Suprapubic skin (tissue), 4 donors: ENCODE measurements around the gene CNTRL. TPM values are rescaled to one million over a fixed set of nuclear protein-coding genes. Genes with fewer than 3 reads are reported as not detected.

Experiments used
- DNase-seq, 2 donors: peaks; one replicate each; pipeline ENCODE4 v3.0.0-alpha.2; 2019; ENCODE audit warnings: low spot score in 2 of 2
- H3K27ac ChIP-seq: fragments of 200-600 bp; sonication (generic); one replicate; pipeline ENCODE4 v1.5.1; 2019
- H3K27me3 ChIP-seq: fragments of 200-600 bp; sonication (generic); one replicate; pipeline ENCODE4 v1.5.1; 2019
- H3K36me3 ChIP-seq: fragments of 200-600 bp; sonication (generic); one replicate; pipeline ENCODE4 v1.5.1; 2019
- H3K4me1 ChIP-seq: fragments of 200-600 bp; sonication (generic); one replicate; pipeline ENCODE4 v1.5.1; 2019
- H3K4me3 ChIP-seq: fragments of 200-600 bp; sonication (generic); one replicate; pipeline ENCODE4 v1.5.1; 2019; ENCODE audit warnings: mild to moderate bottlenecking
- H3K9me3 ChIP-seq: fragments of 200-600 bp; sonication (generic); one replicate; pipeline ENCODE4 v1.5.1; 2019
- CTCF ChIP-seq, 2 donors: fragments of 200-600 bp in 1 of 2; fragments of 450-650 bp in 1 of 2; sonication (generic) in 1 of 2; IDR thresholded peaks; one replicate each; pipeline ENCODE4 v1.5.1; 2016 to 2019; ENCODE audit warnings: antibody characterized with exemption in 2 of 2, mild to moderate bottlenecking in 1 of 2, moderate library complexity in 1 of 2
- EP300 ChIP-seq: sonication (generic); formaldehyde crosslinking; IDR thresholded peaks from one replicate; pipeline ENCODE4 v1.6.1; 2017; ENCODE audit warnings: antibody characterized with exemption
- POLR2A ChIP-seq, 2 donors: fragments of 450-650 bp; IDR thresholded peaks; one replicate each; pipeline ENCODE4 v1.6.1; 2017; ENCODE audit warnings: antibody characterized with exemption in 2 of 2, mild to moderate bottlenecking in 2 of 2, moderate library complexity in 2 of 2
- POLR2AphosphoS5 ChIP-seq, 3 donors: sonication (generic); formaldehyde crosslinking; IDR thresholded peaks; one replicate each; pipeline ENCODE4 v1.6.1; 2017; ENCODE audit warnings: antibody characterized with exemption in 3 of 3
- WGBS: methylation state at CpG from one replicate; pipeline ENCODE4 v1.1.5; 2018; 5-methylcytosine and 5-hydroxymethylcytosine counted together
- total RNA-seq, 4 donors: library from RNA; depleted of rRNA; stranded (reverse); fragments of >200 nt; gene quantifications; one replicate each; pipeline ENCODE4 v1.1.0, GENCODE V29; 2016

The CNTRL gene
- total RNA-seq, 4 donors from 2014 or later, result 6.4 to 24.6 (median 13.6) TPM

GRCh38 chr9:121185178-121185745, 110.5 kb downstream of the CNTRL start:
- peaks cover 23% of the 10 kb centered on the region for H3K36me3 ChIP-seq
- no peak overlapping the region for H3K4me3 ChIP-seq
- TF ChIP-seq POLR2AphosphoS5 (IDR thresholded peaks at IDR 0.05) (no peak), EP300 (no peak), POLR2A (IDR thresholded peaks at IDR 0.05) (no peak), CTCF (IDR thresholded peaks at IDR 0.05) (no peak)
- no peaks in the 10 kb centered on the region for H3K9me3 ChIP-seq
- DNase-seq, result no peak
- 76% methylated on average over 3 of the region's 3 CpGs for WGBS
- H3K4me1 ChIP-seq, result peaks cover 38% of the 10 kb centered on the region
- H3K27me3 ChIP-seq, result no peaks in the 10 kb centered on the region
- H3K27ac ChIP-seq, result no peak overlapping the region

GRCh38 chr9:121185774-121186403, 111.1 kb downstream of the CNTRL start:
- H3K27ac ChIP-seq, result no peak overlapping the region
- H3K27me3 ChIP-seq, result no peaks in the 10 kb centered on the region
- H3K9me3 ChIP-seq, result no peaks in the 10 kb centered on the region
- H3K4me3 ChIP-seq, result no peak overlapping the region
- WGBS, result 95% methylated on average over 4 of the region's 4 CpGs
- no peak for DNase-seq
- peaks cover 19% of the 10 kb centered on the region for H3K36me3 ChIP-seq
- peaks cover 44% of the 10 kb centered on the region for H3K4me1 ChIP-seq
- no peak for TF ChIP-seq EP300
- TF ChIP-seq CTCF (IDR thresholded peaks at IDR 0.05), result no peak
- TF ChIP-seq POLR2AphosphoS5 (IDR thresholded peaks at IDR 0.05), result no peak
- no peak for TF ChIP-seq POLR2A (IDR thresholded peaks at IDR 0.05)

DNA sequence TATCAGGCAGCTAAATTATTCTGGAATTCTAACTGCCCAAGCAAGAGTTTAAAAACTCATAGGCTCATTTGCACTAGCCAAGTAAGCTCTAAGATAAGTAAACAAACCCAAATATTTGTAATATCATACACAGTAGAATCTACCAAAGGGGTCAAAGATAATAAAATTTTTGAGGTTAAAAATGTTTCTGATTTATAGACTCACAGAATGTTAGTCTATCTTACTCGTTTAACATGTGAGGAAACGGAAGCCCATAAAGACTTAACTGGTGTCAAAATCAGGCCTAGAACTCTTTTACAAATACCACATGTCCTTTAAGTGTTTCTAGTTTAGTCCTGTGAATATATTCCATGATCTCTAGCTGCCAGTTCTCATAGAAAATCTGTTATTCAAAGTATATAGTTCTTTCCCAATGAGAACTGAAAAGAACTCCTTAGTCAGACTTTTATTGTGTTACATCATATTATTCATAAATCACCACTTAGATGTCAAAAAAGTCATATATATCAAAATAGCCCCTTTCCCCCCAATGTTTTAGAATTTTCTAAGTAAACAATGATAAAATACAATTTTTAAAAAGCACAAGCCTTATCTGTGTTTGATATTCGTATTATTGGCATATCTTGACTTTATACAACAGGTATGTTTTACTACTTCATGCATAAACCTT, 113.0 kb downstream of the CNTRL start:
- no peak overlapping the region for H3K4me3 ChIP-seq
- peaks cover 4% of the 10 kb centered on the region for H3K36me3 ChIP-seq
- no peak for DNase-seq
- peaks cover 54% of the 10 kb centered on the region for H3K4me1 ChIP-seq
- no peaks in the 10 kb centered on the region for H3K27me3 ChIP-seq
- TF ChIP-seq EP300 (no peak), POLR2AphosphoS5 (IDR thresholded peaks at IDR 0.05) (no peak), CTCF (IDR thresholded peaks at IDR 0.05) (no peak), POLR2A (IDR thresholded peaks at IDR 0.05) (no peak)
- WGBS, result 58% methylated on average over 3 of the region's 3 CpGs
- H3K27ac ChIP-seq, result no peak overlapping the region
- H3K9me3 ChIP-seq, result no peaks in the 10 kb centered on the region

DNA sequence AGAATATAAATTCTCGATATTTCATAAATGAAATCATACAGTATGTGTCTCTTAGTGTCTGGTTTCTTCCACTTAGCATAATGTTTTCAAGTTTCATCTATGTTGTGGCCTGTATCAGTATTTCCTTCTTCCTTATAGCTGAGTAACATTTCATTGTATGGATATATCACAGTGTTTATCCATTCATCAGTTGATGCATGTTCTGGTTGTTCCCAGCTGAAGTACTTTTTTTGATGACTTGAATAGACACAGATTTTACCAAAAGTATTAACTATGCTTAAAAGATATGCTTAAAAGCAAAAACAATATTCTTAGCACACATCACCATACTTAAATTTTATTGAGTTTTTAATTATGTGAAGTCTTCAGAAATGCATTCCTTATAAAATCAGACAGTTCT, 114.3 kb downstream of the CNTRL start:
- no peaks in the 10 kb centered on the region for H3K9me3 ChIP-seq
- DNase-seq, result no peak
- peaks cover 2% of the 10 kb centered on the region for H3K36me3 ChIP-seq
- peaks cover 61% of the 10 kb centered on the region for H3K4me1 ChIP-seq
- H3K4me3 ChIP-seq, result no peak overlapping the region
- H3K27ac ChIP-seq, result no peak overlapping the region
- WGBS, result 70% methylated on average over 1 of the region's 1 CpG
- H3K27me3 ChIP-seq, result no peaks in the 10 kb centered on the region
- TF ChIP-seq POLR2AphosphoS5 (IDR thresholded peaks at IDR 0.05), result no peak

GRCh38 chr9:121189660-121190059, 114.9 kb downstream of the CNTRL start:
- no peak for DNase-seq
- 89% methylated on average over 3 of the region's 3 CpGs for WGBS
- Histone ChIP-seq H3K9me3 (no peaks in the 10 kb centered on the region), H3K4me1 (peaks cover 68% of the 10 kb centered on the region), H3K27ac (no peak overlapping the region), H3K36me3 (no peaks in the 10 kb centered on the region), H3K4me3 (no peak overlapping the region), H3K27me3 (no peaks in the 10 kb centered on the region)
- TF ChIP-seq CTCF (IDR thresholded peaks at IDR 0.05) (no peak), POLR2A (IDR thresholded peaks at IDR 0.05) (no peak), POLR2AphosphoS5 (IDR thresholded peaks at IDR 0.05) (no peak), EP300 (no peak)
